Measurements from ENCODE around the gene CACNA1S.

CACNA1S gene

GRCh38 chr1:201061886-201062285, 50.3 kb downstream of the CACNA1S start:
- no peak for DNase-seq (ENCODE audit: low read depth)
- TF ChIP-seq CTCF (IDR thresholded peaks at IDR 0.05; ENCODE audit: low read depth, low read length) = no peak
- TF ChIP-seq MYC (IDR thresholded peaks at IDR 0.05; ENCODE audit: low read depth, low read length) = no peak
- no peak for TF ChIP-seq POLR2A (IDR thresholded peaks at IDR 0.05; ENCODE audit: extremely low read depth, insufficient read length)
- no peak for TF ChIP-seq MAX (IDR thresholded peaks at IDR 0.05; ENCODE audit: low read depth, low read length)
- no peak overlapping the region for H3K4me3 ChIP-seq (ENCODE audit: low read depth, low read length)

GRCh38 chr1:201061049-201061448, 51.2 kb downstream of the CACNA1S start:
- DNase-seq (ENCODE audit: low read depth) = no peak
- no peak for TF ChIP-seq MAX (IDR thresholded peaks at IDR 0.05; ENCODE audit: low read depth, low read length)

GRCh38 chr1:201060586-201060985, 51.6 kb downstream of the CACNA1S start:
- no peak for TF ChIP-seq POLR2A (IDR thresholded peaks at IDR 0.05; ENCODE audit: extremely low read depth, insufficient read length)
- no peak for TF ChIP-seq MAX (IDR thresholded peaks at IDR 0.05; ENCODE audit: low read depth, low read length)
- no peak for TF ChIP-seq CTCF (IDR thresholded peaks at IDR 0.05; ENCODE audit: low read depth, low read length)
- TF ChIP-seq MYC (IDR thresholded peaks at IDR 0.05; ENCODE audit: low read depth, low read length) = no peak
- no peak overlapping the region for H3K4me3 ChIP-seq (ENCODE audit: low read depth, low read length)
- DNase-seq (ENCODE audit: low read depth) = no peak

More at GRCh38 chr1:201061049-201061448, 51.2 kb downstream of the CACNA1S start:
- no peak overlapping the region for H3K4me3 ChIP-seq (ENCODE audit: low read depth, low read length)

DNA sequence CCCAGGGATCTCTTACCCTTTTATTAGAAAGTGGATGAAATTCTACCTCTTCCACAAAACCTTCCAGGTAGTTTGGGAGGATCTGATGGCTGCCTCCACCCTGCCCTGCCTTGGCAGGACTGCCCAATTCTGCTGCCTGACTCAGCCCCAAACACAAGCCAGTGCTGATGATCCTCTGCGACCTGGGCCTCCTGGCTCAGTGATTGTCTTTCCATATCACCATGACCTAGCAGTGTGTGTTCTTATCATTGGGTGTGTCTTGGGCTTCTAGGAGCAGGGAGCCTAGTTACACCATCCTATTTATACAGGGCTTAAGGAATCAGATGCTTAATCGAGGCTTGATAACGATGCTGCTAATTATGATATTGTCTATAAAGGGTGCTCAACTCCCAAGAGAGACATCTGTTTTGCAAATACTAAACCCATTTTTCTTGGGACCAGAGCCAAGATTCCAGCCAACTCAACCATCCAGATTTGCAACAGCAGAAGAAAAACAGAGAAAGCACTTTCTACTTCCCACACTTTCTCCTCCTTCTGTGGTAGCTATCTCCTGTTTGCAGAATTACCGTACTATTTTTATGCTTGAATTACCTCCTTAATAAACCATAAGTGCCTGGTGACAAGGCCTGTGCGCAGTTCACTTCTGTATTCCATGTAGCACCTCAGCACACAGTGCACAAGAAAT, 52.2 kb downstream of the CACNA1S start:
- TF ChIP-seq MAX (IDR thresholded peaks at IDR 0.05; ENCODE audit: low read depth, low read length) (no peak), MYC (IDR thresholded peaks at IDR 0.05; ENCODE audit: low read depth, low read length) (no peak), CTCF (IDR thresholded peaks at IDR 0.05; ENCODE audit: low read depth, low read length) (no peak), POLR2A (IDR thresholded peaks at IDR 0.05; ENCODE audit: extremely low read depth, insufficient read length) (no peak)
- no peak overlapping the region for H3K4me3 ChIP-seq (ENCODE audit: low read depth, low read length)
- no peak for DNase-seq (ENCODE audit: low read depth)

DNA sequence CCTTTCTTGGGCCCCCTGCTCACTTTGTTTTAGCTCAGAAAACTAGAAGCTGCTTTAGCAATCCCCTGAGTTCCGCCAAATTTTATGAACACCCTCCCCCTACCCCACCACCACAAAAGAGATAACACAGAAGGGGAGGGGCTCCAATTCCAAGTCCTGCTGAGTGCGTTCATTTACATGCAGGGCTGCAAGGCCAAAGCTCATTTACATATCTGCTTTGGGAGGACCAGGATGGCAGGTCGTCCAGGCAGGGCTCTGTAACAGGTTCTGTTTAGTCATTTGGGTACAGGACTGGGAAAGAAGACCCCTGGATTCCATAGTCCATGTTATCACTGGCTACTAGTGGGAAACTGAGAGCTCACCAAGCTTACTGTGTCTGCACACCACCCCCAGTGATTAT, 52.8 kb downstream of the CACNA1S start:
- no peak for DNase-seq (ENCODE audit: low read depth)
- TF ChIP-seq MAX (IDR thresholded peaks at IDR 0.05; ENCODE audit: low read depth, low read length) (no peak), CTCF (IDR thresholded peaks at IDR 0.05; ENCODE audit: low read depth, low read length) (no peak), MYC (IDR thresholded peaks at IDR 0.05; ENCODE audit: low read depth, low read length) (no peak), POLR2A (IDR thresholded peaks at IDR 0.05; ENCODE audit: extremely low read depth, insufficient read length) (no peak)

DNA sequence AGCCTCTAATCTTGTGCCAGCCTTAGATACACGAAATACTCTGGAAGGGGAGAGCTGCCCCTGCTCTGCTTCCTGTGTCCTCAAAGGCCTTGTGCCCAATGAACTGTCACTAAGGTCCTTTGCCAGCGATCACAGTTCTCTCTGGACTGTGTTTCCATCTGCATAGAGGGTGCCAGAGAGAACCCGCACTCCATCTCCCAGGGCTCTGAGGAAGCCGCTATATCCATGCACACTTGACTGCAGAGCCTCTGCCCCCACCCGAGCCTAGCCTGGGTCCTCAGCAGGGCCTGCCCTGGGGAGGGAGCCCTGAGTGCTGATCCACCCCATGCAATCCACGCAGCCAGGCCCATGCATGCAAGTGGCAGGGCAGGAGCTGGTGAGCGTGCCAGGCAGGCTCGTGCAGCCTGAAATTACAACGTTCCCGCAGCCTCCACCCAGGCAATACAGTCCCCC, 58.1 kb downstream of the CACNA1S start:
- DNase-seq (ENCODE audit: low read depth) = no peak
- H3K4me3 ChIP-seq (ENCODE audit: low read depth, low read length) = no peak overlapping the region
- TF ChIP-seq POLR2A (IDR thresholded peaks at IDR 0.05; ENCODE audit: extremely low read depth, insufficient read length) = no peak
- TF ChIP-seq CTCF (IDR thresholded peaks at IDR 0.05; ENCODE audit: low read depth, low read length) = no peak
- no peak for TF ChIP-seq MYC (IDR thresholded peaks at IDR 0.05; ENCODE audit: low read depth, low read length)
- no peak for TF ChIP-seq MAX (IDR thresholded peaks at IDR 0.05; ENCODE audit: low read depth, low read length)

More for the DNA sequence above, 52.8 kb downstream of the CACNA1S start:
- H3K4me3 ChIP-seq (ENCODE audit: low read depth, low read length) = no peak overlapping the region

Data from NB4 (cell line).